ENCODE measurements around the gene NAB1. TPM values are rescaled to one million over a fixed set of nuclear protein-coding genes. Genes with fewer than 3 reads are reported as not detected.

The NAB1 gene
- total RNA-seq, 1 experiment from 2014 or later: 43.1 TPM

DNA sequence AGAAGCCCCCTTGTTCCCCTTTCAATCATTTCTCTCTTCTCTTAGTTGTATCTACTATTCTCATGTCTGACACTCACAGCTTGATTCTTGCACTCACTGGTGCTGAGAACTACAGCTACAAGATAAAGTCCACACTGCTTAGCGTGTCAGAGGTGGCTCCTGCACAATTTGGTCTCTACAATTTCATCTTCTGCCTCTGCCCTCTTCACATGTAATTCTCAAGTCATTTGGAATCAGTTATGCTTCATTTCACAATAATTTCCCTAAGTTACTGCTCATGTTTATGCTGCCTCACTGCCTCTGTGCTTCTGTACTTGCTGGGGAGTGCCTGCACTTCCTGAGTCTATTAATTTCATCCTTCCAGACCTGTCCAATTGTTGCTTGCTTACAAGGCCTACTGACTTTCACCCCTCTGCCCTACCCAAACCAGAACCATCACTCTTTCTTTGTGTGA is 11.6 kb upstream of the NAB1 start:
- DNase-seq (ENCODE audit: low read depth): no peak

DNA sequence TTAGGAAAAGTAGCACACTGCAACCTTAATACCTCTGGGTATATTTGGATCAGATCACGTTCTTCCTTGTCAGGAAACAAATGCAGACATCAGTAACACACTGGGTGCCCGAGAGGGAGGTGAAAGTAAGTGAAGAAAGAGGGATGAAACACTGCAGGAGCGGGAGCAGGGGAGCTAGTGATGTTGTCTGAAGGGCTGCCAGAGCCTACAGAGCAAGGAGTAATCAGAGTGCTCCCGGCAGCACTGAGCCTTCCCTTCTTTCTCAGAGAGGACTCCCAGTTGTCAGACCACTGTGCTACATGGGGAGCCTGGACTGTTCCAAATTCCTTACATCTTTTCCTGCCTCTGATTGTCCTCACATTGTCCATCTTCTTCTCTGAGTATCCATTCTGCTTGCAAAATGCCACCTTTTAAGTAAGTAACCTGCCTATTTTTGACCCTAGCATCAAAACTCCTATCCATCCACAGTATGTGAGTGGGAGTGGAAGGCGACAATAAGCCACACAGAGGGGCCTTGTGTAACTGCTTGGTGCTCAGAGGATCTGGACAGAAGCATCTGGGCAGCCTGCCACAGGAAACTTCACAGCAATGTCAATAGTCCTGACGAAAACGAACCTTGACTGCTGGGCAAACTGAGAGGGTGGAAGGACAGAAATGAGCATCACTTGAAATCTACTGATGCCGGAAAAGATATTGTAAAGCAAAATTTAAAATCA is 10.8 kb upstream of the NAB1 start:
- DNase-seq (ENCODE audit: low read depth): no peak

- no peak for DNase-seq (ENCODE audit: low read depth)
Measured at GRCh38 chr2:190640117-190640516, 8.8 kb upstream of the NAB1 start.

DNA sequence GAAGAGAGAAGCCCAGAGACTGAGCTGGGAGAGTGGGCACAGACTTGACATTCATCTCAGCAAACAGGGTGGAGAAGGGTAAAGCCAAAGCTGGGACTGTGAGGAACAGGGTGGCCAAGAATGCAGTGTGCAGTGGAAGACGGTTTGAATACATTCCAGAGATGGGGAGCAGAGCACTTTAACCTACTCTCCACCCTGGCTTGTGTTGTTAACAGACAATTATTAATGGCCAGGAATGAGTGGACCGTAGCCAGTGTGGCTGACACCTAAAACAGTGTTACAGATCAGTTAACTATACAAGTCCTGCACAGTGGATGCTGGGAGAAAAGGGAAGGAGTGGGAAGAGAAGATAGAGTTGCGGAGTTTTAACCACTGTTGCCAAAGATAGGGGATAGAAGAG is 7.4 kb upstream of the NAB1 start:
- DNase-seq (ENCODE audit: low read depth): no peak

DNA sequence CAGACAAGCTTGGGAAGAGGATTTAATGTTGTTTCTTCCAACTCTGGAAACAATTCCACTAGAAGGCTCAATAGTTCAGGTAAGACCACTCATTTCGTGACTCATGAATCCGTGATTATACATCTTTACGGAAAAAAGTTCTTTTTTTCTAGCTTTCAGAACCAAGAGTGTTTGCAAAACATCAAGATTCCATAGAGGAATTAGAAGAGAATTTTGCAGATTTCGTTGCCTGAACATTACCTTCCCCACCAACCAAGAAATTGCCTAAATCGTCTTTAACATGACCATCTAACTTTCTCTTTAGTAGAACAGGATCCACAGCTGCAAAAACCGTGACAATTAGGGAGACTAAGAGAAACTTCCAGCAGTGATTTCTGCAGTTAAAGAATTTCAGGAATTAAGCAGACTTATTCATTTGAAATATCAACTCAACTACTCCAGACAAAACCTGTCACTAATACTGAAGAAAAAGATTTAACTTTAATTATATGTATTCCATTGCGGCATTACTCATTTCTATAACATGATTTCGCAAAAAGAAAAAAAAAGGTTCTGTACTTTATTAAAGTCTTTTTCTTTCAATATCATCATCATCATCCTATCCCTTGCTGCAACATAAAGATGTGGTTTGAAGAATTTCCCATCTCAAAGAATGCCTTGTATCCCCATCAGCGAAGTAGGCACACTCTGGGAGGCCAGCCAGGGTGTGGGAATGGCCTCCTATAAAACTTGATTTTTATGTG is 1.9 kb upstream of the NAB1 start:
- DNase-seq (ENCODE audit: low read depth): no peak

GRCh38 chr2:190648289-190649034 is 421 bp upstream of the NAB1 start:
- peak; percentile 78 for DNase-seq (ENCODE audit: low read depth)

GRCh38 chr2:190649798-190650390 is 1.0 kb downstream of the NAB1 start:
- DNase-seq (ENCODE audit: low read depth): no peak

DNA sequence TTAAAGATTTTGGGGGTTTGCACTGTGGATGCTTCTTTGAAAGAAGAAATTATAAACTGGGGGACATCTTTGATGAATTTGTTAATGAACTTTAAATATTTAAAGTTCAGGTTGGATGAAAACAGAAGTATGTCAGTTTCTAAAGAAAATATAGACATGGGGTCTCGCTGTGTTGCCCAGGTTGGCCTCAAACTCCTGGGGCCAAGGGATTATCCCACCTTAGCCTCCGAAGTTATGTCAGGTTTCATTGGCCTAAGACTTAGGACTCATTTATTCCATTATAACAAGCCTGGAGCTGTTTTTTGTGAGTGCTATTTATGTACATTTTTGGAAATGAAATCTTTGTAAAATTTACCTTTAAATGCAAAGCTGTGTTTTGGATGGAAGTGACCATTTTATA is 2.5 kb downstream of the NAB1 start:
- DNase-seq (ENCODE audit: low read depth): no peak

- DNase-seq (ENCODE audit: low read depth): no peak
Measured at GRCh38 chr2:190653231-190653630, 4.3 kb downstream of the NAB1 start.

DNA sequence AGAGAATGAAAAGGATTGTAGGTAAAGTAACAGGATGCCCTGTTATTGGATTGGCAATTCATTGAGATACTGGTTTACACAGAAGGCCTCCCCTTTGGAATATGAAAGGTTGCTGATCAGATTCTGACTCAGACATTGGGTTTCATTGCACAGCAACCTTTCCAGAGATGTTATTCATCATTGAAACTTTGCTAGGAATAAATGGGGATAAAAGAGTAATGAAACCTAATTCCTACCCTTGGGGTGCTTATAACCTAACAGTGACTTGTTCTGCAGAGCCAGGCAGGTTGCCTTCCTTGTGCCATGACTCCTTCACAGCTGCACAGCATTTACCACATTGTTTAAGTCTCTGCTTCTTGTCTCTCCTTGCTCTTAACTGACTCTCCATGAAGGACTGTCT is 5.0 kb downstream of the NAB1 start:
- no peak for DNase-seq (ENCODE audit: low read depth)

DNA sequence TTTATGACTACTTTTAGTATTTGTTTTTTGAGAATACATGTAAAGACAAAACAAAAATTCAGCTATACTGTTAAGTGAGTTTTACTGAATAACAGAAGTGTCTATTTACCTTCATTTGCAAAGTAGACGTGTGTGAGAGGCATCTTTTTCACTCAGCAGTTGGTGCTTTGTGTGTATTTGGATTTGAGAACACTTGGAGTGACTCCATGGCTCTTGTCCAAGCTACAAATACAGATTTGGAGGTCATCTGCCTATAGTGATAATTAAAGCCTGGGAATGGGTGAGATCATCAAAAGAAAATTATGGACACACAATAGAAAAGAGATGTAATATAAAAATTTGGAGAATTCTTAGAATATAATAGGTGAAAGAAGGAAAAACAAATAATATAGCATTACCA is 6.2 kb downstream of the NAB1 start:
- DNase-seq (ENCODE audit: low read depth): no peak

- no peak for DNase-seq (ENCODE audit: low read depth)
Measured at GRCh38 chr2:190655570-190655969, 6.7 kb downstream of the NAB1 start.

- DNase-seq (ENCODE audit: low read depth): peak; percentile 79
Measured at GRCh38 chr2:190656301-190656700, 7.4 kb downstream of the NAB1 start.

- DNase-seq (ENCODE audit: low read depth): no peak
Measured at GRCh38 chr2:190657474-190658255, 8.8 kb downstream of the NAB1 start.

GRCh38 chr2:190659553-190659952 is 10.7 kb downstream of the NAB1 start:
- no peak for DNase-seq (ENCODE audit: low read depth)

- no peak for DNase-seq (ENCODE audit: low read depth)
Measured at GRCh38 chr2:190662754-190663153, 13.9 kb downstream of the NAB1 start.

- peak; percentile 46 for DNase-seq (ENCODE audit: low read depth)
Measured at GRCh38 chr2:190663348-190663747, 14.5 kb downstream of the NAB1 start.

DNA sequence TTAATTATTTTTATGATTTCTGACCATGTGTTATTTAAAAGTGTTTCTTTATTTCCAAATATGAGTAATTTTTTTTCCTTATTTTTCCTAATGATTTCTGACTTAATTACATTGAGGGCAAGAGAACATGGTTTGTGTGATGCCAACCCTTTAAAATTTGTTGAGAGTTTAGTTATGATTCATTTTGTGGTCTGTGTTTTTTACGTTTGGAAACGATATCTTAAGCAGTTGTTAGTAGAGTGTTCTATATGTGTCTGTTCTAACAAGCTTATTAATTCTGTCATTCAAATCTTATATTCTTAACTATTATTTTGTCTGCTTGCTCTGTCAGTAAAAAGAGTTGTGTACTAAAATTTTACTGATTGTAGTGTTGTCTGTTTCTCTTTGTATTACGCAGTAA is 15.0 kb downstream of the NAB1 start:
- DNase-seq (ENCODE audit: low read depth): peak; percentile 57

- DNase-seq (ENCODE audit: low read depth): peak; percentile 59
Measured at GRCh38 chr2:190664240-190664639, 15.4 kb downstream of the NAB1 start.

DNA sequence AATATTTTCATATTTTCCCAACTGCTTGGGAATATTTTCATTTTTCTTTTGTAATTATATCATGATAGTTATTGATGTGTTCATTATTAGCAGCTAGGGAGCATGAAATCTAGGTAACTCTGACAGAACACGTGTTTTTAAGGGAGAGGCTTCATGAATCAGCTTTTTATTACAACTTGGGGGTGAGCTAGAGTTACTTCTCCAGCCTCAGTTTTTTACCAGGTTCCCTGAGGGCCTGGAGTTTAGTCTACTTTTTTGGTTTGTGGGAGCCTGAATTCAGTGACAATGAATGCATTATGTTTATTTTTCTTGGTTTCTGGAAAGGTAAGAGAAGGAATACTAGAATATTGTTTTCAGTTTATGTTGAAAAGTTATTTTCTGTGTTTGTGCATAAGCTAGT is 18.0 kb downstream of the NAB1 start:
- no peak for DNase-seq (ENCODE audit: low read depth)

GRCh38 chr2:190668892-190669291 is 20.0 kb downstream of the NAB1 start:
- peak; percentile 40 for DNase-seq (ENCODE audit: low read depth)

Data from LHCN-M2 (cell line).